Hepatocyte (in vitro differentiated cells): Measurements from ENCODE around the gene CCDC154. TPM values are rescaled to one million over a fixed set of nuclear protein-coding genes. Genes with fewer than 3 reads are reported as not detected.

ENCODE experiments used
- DNase-seq: peaks from one replicate; pipeline ENCODE4 v3.0.0-alpha.2; 2016; ENCODE audit warnings: low spot score
- H2AFZ ChIP-seq: fragments of 200-600 bp; sonication (generic); 2 replicates; pipeline ENCODE4 v1.6.0; 2016; ENCODE audit warnings: antibody characterized with exemption, mild to moderate bottlenecking
- H3K27ac ChIP-seq: fragments of 200-600 bp; sonication (generic); 2 replicates; pipeline ENCODE4 v1.5.1; 2016; ENCODE audit warnings: mild to moderate bottlenecking
- H3K27me3 ChIP-seq: fragments of 200-600 bp; sonication (generic); 2 replicates; pipeline ENCODE4 v1.6.1; 2016
- H3K36me3 ChIP-seq: fragments of 200-600 bp; sonication (generic); replicated peaks from 2 replicates; pipeline ENCODE4 v1.5.1; 2016; ENCODE audit warnings: low read depth; ENCODE audit not compliant: insufficient read depth
- H3K4me1 ChIP-seq: fragments of 200-600 bp; sonication (generic); 2 replicates; pipeline ENCODE4 v1.5.1; 2016; ENCODE audit warnings: mild to moderate bottlenecking, moderate library complexity; ENCODE audit not compliant: insufficient read depth
- H3K4me2 ChIP-seq: fragments of 200-600 bp; sonication (generic); 2 replicates; pipeline ENCODE4 v1.6.0; 2016
- H3K4me3 ChIP-seq: fragments of 200-600 bp; sonication (generic); 2 replicates; pipeline ENCODE4 v1.5.1; 2016; ENCODE audit warnings: mild to moderate bottlenecking
- H3K79me2 ChIP-seq: fragments of 200-600 bp; sonication (generic); 2 replicates; pipeline ENCODE4 v1.6.0; 2017; ENCODE audit warnings: mild to moderate bottlenecking
- H3K9me2 ChIP-seq: fragments of 200-600 bp; sonication (generic); replicated peaks from 2 replicates; pipeline ENCODE4 v1.6.0; 2017; ENCODE audit warnings: mild to moderate bottlenecking; ENCODE audit not compliant: insufficient read depth
- H3K9me3 ChIP-seq: fragments of 200-600 bp; sonication (generic); 2 replicates; pipeline ENCODE4 v1.5.1; 2016; ENCODE audit warnings: low read depth, mild to moderate bottlenecking
- H4K20me1 ChIP-seq: fragments of 200-600 bp; sonication (generic); 2 replicates; pipeline ENCODE4 v1.6.0; 2016; ENCODE audit warnings: mild to moderate bottlenecking; ENCODE audit not compliant: insufficient read depth, poor library complexity, severe bottlenecking
- CTCF ChIP-seq: fragments of 200-600 bp; sonication (generic); IDR thresholded peaks from 2 replicates; pipeline ENCODE4 v1.5.1; 2016; ENCODE audit warnings: antibody characterized with exemption, mild to moderate bottlenecking; ENCODE audit not compliant: poor library complexity
- EZH2 ChIP-seq: fragments of 200-600 bp; sonication (generic); IDR thresholded peaks from 2 replicates; pipeline ENCODE4 v1.6.1; 2016; ENCODE audit warnings: antibody characterized with exemption, mild to moderate bottlenecking, borderline replicate concordance
- EZH2phosphoT487 ChIP-seq: fragments of 200-600 bp; sonication (generic); IDR thresholded peaks from one replicate; pipeline ENCODE4 v1.6.1; 2018; ENCODE audit warnings: antibody characterized with exemption, mild to moderate bottlenecking, low read depth, moderate library complexity; ENCODE audit not compliant: unreplicated experiment, severe bottlenecking
- WGBS: methylation state at CpG from one replicate; pipeline ENCODE4 v1.1.6; 2016; ENCODE audit warnings: low lambda C conversion rate; ENCODE audit errors: missing lambda C conversion rate; 5-methylcytosine and 5-hydroxymethylcytosine counted together
- polyA plus RNA-seq: library from polyadenylated mRNA; unstranded; fragments of >200 nt; fragmentation: Nextera tagmentation; extraction: Ambion mirVana; gene quantifications from 2 replicates; pipeline ENCODE4 v1.2.1, GENCODE V29; 2016
- total RNA-seq: library from RNA; depleted of rRNA; stranded (reverse); fragments of >200 nt; gene quantifications from 2 replicates; pipeline ENCODE4 v1.2.3, GENCODE V29; 2014

The CCDC154 gene
- total and polyA plus RNA-seq, 2 experiments from 2014 or later: 0.33 to 1.6 TPM

GRCh38 chr16:1459967-1460366 lies 15.6 kb upstream of the CCDC154 start:
- 100% methylated on average over 3 of the region's 10 CpGs for WGBS

GRCh38 chr16:1458977-1459341 lies 14.6 kb upstream of the CCDC154 start:
- Histone ChIP-seq H3K79me2 (peaks cover 7% of the 10 kb centered on the region), H4K20me1 (no peaks in the 10 kb centered on the region), H3K27ac (no peak overlapping the region), H2AFZ (no peak overlapping the region), H3K9me2 (no peaks in the 10 kb centered on the region), H3K36me3 (no peaks in the 10 kb centered on the region), H3K4me3 (no peak overlapping the region), H3K4me1 (no peaks in the 10 kb centered on the region), H3K27me3 (no peaks in the 10 kb centered on the region), H3K4me2 (no peak overlapping the region), H3K9me3 (no peaks in the 10 kb centered on the region)
- DNase-seq: no peak
- TF ChIP-seq CTCF: no peak
- TF ChIP-seq EZH2: no peak
- TF ChIP-seq EZH2phosphoT487: no peak
- WGBS: 85% methylated on average over 11 of the region's 14 CpGs

More at GRCh38 chr16:1459967-1460366, 15.6 kb upstream of the CCDC154 start:
- no peaks in the 10 kb centered on the region for H3K27me3 ChIP-seq
- DNase-seq: no peak
- H3K9me2 ChIP-seq: no peaks in the 10 kb centered on the region
- H3K27ac ChIP-seq: no peak overlapping the region
- no peak overlapping the region for H3K4me2 ChIP-seq
- no peaks in the 10 kb centered on the region for H3K36me3 ChIP-seq
- TF ChIP-seq EZH2 (no peak), CTCF (no peak), EZH2phosphoT487 (no peak)
- H3K4me1 ChIP-seq: no peaks in the 10 kb centered on the region
- peaks cover 7% of the 10 kb centered on the region for H3K79me2 ChIP-seq
- H2AFZ ChIP-seq: no peak overlapping the region
- H4K20me1 ChIP-seq: no peaks in the 10 kb centered on the region
- H3K4me3 ChIP-seq: no peak overlapping the region
- no peaks in the 10 kb centered on the region for H3K9me3 ChIP-seq

GRCh38 chr16:1458336-1458976 lies 14.1 kb upstream of the CCDC154 start:
- H4K20me1 ChIP-seq: no peaks in the 10 kb centered on the region
- H3K27me3 ChIP-seq: no peaks in the 10 kb centered on the region
- no peak overlapping the region for H3K4me3 ChIP-seq
- peaks cover 5% of the 10 kb centered on the region for H3K79me2 ChIP-seq
- no peak for DNase-seq
- H3K4me1 ChIP-seq: no peaks in the 10 kb centered on the region
- no peak overlapping the region for H3K27ac ChIP-seq
- no peaks in the 10 kb centered on the region for H3K9me2 ChIP-seq
- no peak overlapping the region for H3K4me2 ChIP-seq
- no peak overlapping the region for H2AFZ ChIP-seq
- WGBS: 96% methylated on average over 26 of the region's 26 CpGs
- H3K9me3 ChIP-seq: no peaks in the 10 kb centered on the region
- TF ChIP-seq EZH2phosphoT487: no peak
- no peaks in the 10 kb centered on the region for H3K36me3 ChIP-seq

GRCh38 chr16:1457489-1458245 lies 13.3 kb upstream of the CCDC154 start:
- Histone ChIP-seq H3K4me1 (no peaks in the 10 kb centered on the region), H3K27me3 (no peaks in the 10 kb centered on the region), H2AFZ (no peak overlapping the region), H3K4me2 (no peak overlapping the region), H3K4me3 (no peak overlapping the region), H4K20me1 (no peaks in the 10 kb centered on the region), H3K27ac (no peak overlapping the region), H3K9me2 (no peaks in the 10 kb centered on the region), H3K79me2 (no peaks in the 10 kb centered on the region), H3K36me3 (no peaks in the 10 kb centered on the region), H3K9me3 (no peaks in the 10 kb centered on the region)
- 95% methylated on average over 34 of the region's 42 CpGs for WGBS
- TF ChIP-seq CTCF (no peak), EZH2 (no peak), EZH2phosphoT487 (no peak)
- no peak for DNase-seq
